ENCODE results near the gene ERVV-1. TPM values are rescaled to one million over a fixed set of nuclear protein-coding genes. Genes with fewer than 3 reads are reported as not detected.

Gene ERVV-1
- total and polyA plus RNA-seq, 10 donors: not detected

- H3K36me3 ChIP-seq: no peaks in the 10 kb centered on the region
- 75 to 94% (median 91%) methylated on average over 2 of the region's 2 CpGs for WGBS, 5 donors
- TF ChIP-seq POLR2AphosphoS5 (IDR thresholded peaks at IDR 0.05): no peak
- TF ChIP-seq CTCF (IDR thresholded peaks at IDR 0.05 in 8 of 11, conservative IDR thresholded peaks at IDR 0.05 in 3 of 11): no peak
- TF ChIP-seq POLR2A (IDR thresholded peaks at IDR 0.05): no peak
- H3K4me3 ChIP-seq: no peak overlapping the region
- no peak overlapping the region for H3K27ac ChIP-seq
- H3K4me1 ChIP-seq: no peaks in the 10 kb centered on the region
- H3K9me3 ChIP-seq: peaks cover 0 to 87% (median 76%) of the 10 kb centered on the region in 8 donors
- H3K27me3 ChIP-seq (replicated peaks in 1 of 7): no peaks in the 10 kb centered on the region
- intact Hi-C loops (cut with DNase I; ENCODE audit: low total_unique reads): no loop called here
- no peak for DNase-seq
Measured at GRCh38 chr19:53047379-53047778, 33.7 kb downstream of the ERVV-1 start.

DNA sequence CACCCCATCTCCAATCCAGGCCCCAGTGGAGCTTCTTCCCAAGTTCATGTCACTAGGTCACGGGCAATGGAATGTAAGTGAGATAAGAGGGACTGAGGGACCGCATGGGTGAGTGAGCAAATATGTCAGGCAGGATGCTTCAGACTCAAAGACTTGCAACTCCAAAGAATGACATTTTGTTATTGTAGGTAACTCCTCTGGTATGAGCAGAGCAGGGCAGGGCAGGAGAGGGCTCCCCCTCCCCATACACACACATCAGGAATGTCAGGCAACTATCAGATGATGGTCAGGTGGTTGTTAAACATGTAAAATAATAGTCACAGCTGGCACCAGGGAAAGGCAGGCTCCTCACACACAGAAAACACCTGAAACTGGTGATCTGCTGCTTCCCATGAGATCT is 41.4 kb downstream of the ERVV-1 start:
- no peaks in the 10 kb centered on the region for H3K36me3 ChIP-seq
- H3K27me3 ChIP-seq (replicated peaks in 1 of 7): peaks cover 0 to 22% (median 0%) of the 10 kb centered on the region in 7 donors
- no peak overlapping the region for H3K4me3 ChIP-seq
- H3K27ac ChIP-seq: no peak overlapping the region
- no peaks in the 10 kb centered on the region for H3K4me1 ChIP-seq
- peaks cover 0 to 99% (median 96%) of the 10 kb centered on the region in 8 donors for H3K9me3 ChIP-seq
- intact Hi-C loops (cut with DNase I; ENCODE audit: low total_unique reads): no loop called here
- no peak for DNase-seq
- 52 to 82% (median 65%) methylated on average over 2 of the region's 2 CpGs for WGBS, 5 donors
- TF ChIP-seq POLR2AphosphoS5 (IDR thresholded peaks at IDR 0.05): no peak
- TF ChIP-seq CTCF (IDR thresholded peaks at IDR 0.05 in 8 of 11, conservative IDR thresholded peaks at IDR 0.05 in 3 of 11): no peak

GRCh38 chr19:53057904-53058580 is 44.3 kb downstream of the ERVV-1 start:
- Histone ChIP-seq H3K36me3 (no peaks in the 10 kb centered on the region), H3K4me3 (peak overlapping the region in 2 of 8 donors; percentile 5 to 34), H3K27me3 (replicated peaks in 1 of 7) (peaks cover 0 to 22% (median 0%) of the 10 kb centered on the region in 7 donors), H3K4me1 (no peaks in the 10 kb centered on the region), H3K9me3 (peaks cover 0 to 100% (median 98%) of the 10 kb centered on the region in 8 donors), H3K27ac (no peak overlapping the region)
- peak; percentile 27 to 55 (median 39) for TF ChIP-seq POLR2AphosphoS5 (IDR thresholded peaks at IDR 0.05)
- no peak for TF ChIP-seq POLR2A (IDR thresholded peaks at IDR 0.05)
- no peak for TF ChIP-seq CTCF (IDR thresholded peaks at IDR 0.05 in 8 of 11, conservative IDR thresholded peaks at IDR 0.05 in 3 of 11)
- no peak for DNase-seq
- intact Hi-C loops (cut with DNase I; ENCODE audit: low total_unique reads): no loop called here
- WGBS, 5 donors: 7 to 19% (median 9%) methylated on average over 59 of the region's 59 CpGs

Other genes with a start within 250 kb of the ERVV-1 start
- 10 to 100 TPM; 10.7 to 32.3 (median 22.4) TPM for gene ZNF600, start 227.1 kb upstream of the ERVV-1 start, total RNA-seq
- 10 to 100 TPM in 2 of 3 donors, 1 to 10 TPM in 1; 7.5 to 20.4 (median 17.0) TPM for gene ZNF600, start 227.1 kb upstream of the ERVV-1 start, polyA plus RNA-seq
- gene ZNF28, start 192.3 kb upstream of the ERVV-1 start, total RNA-seq: 10 to 100 TPM; 11.1 to 20.2 (median 15.6) TPM
- 1 to 10 TPM; 1.8 to 4.0 (median 2.9) TPM for gene ZNF28, start 192.3 kb upstream of the ERVV-1 start, polyA plus RNA-seq
- gene ZNF468, start 156.3 kb upstream of the ERVV-1 start, total RNA-seq: 10 to 100 TPM; 16.9 to 23.8 (median 18.7) TPM
- gene ZNF468, start 156.3 kb upstream of the ERVV-1 start, polyA plus RNA-seq: 1 to 10 TPM; 5.6 to 8.6 (median 5.9) TPM
- 10 to 100 TPM; 11.2 to 23.9 (median 17.1) TPM for gene ZNF320, start 116.3 kb upstream of the ERVV-1 start, total RNA-seq
- gene ZNF320, start 116.3 kb upstream of the ERVV-1 start, polyA plus RNA-seq: 1 to 10 TPM; 3.1 to 3.9 (median 3.5) TPM
- 1 to 10 TPM; 4.3 to 7.7 (median 5.4) TPM for gene ZNF888, start 90.5 kb upstream of the ERVV-1 start, total RNA-seq
- 1 to 10 TPM; 2.0 to 2.6 (median 2.2) TPM for gene ZNF888, start 90.5 kb upstream of the ERVV-1 start, polyA plus RNA-seq
- 10 to 100 TPM in 5 of 7 donors, 1 to 10 TPM in 2; 8.1 to 16.1 (median 12.5) TPM for gene ZNF816, start 51.0 kb upstream of the ERVV-1 start, total RNA-seq
- gene ZNF816, start 51.0 kb upstream of the ERVV-1 start, polyA plus RNA-seq: 1 to 10 TPM; 4.1 to 7.2 (median 4.7) TPM
- not detected for gene ERVV-2, start 30.8 kb downstream of the ERVV-1 start, total RNA-seq
- gene ERVV-2, start 30.8 kb downstream of the ERVV-1 start, polyA plus RNA-seq: not detected
- gene ZNF160, start 89.5 kb downstream of the ERVV-1 start, total RNA-seq: 100 to 1,000 TPM in 3 of 7 donors, 10 to 100 TPM in 4; 80.3 to 154 (median 98.6) TPM
- 10 to 100 TPM; 14.4 to 30.1 (median 17.3) TPM for gene ZNF160, start 89.5 kb downstream of the ERVV-1 start, polyA plus RNA-seq
- 10 to 100 TPM in 5 of 7 donors, 1 to 10 TPM in 2; 7.3 to 17.0 (median 12.8) TPM for gene ZNF415, start 119.0 kb downstream of the ERVV-1 start, total RNA-seq
- gene ZNF415, start 119.0 kb downstream of the ERVV-1 start, polyA plus RNA-seq: 1 to 10 TPM; 2.8 to 5.6 (median 4.8) TPM
- 10 to 100 TPM; 20.2 to 41.5 (median 31.2) TPM for gene ZNF347, start 145.1 kb downstream of the ERVV-1 start, total RNA-seq
- gene ZNF347, start 145.1 kb downstream of the ERVV-1 start, polyA plus RNA-seq: 1 to 10 TPM; 2.9 to 5.9 (median 3.8) TPM
- gene ZNF665, start 179.4 kb downstream of the ERVV-1 start, total RNA-seq: 1 to 10 TPM; 2.8 to 7.3 (median 4.9) TPM
- gene ZNF665, start 179.4 kb downstream of the ERVV-1 start, polyA plus RNA-seq: 1 to 10 TPM; 1.9 to 4.4 (median 2.9) TPM
- gene ZNF677, start 241.0 kb downstream of the ERVV-1 start, total RNA-seq: 10 to 100 TPM; 14.6 to 30.2 (median 20.3) TPM
- gene ZNF677, start 241.0 kb downstream of the ERVV-1 start, polyA plus RNA-seq: 1 to 10 TPM; 8.3 to 8.8 (median 8.3) TPM
- gene VN1R2, start 244.4 kb downstream of the ERVV-1 start, total RNA-seq: not detected
- not detected for gene VN1R2, start 244.4 kb downstream of the ERVV-1 start, polyA plus RNA-seq